GM21723 (cell line): ENCODE results near the gene HEATR1.
"Not testable (repeated sequence)": the region's sequence is repeated elsewhere in the genome, so short reads cannot be mapped to it uniquely, and the experiment has no call there.

Experiments used
- ATAC-seq: cut with Tn5 transposase; IDR thresholded peaks from one replicate; pipeline ENCODE4 v1.9.1; 2021; ENCODE audit warnings: mild to moderate bottlenecking, moderate library complexity; ENCODE audit not compliant: unreplicated experiment

HEATR1 gene

GRCh38 chr1:236602171-236602570, 2.1 kb downstream of the HEATR1 start:
- no peak for ATAC-seq

- no peak for ATAC-seq
These were observed 13.7 kb downstream of the HEATR1 start for GRCh38 chr1:236590553-236591150.

- ATAC-seq, result no peak
These were observed 14.8 kb downstream of the HEATR1 start for GRCh38 chr1:236589531-236589930.

- ATAC-seq, result no peak
These were observed 22.8 kb downstream of the HEATR1 start for GRCh38 chr1:236581528-236581927.

GRCh38 chr1:236580404-236580803, 23.9 kb downstream of the HEATR1 start:
- not testable (repeated sequence) for ATAC-seq

- ATAC-seq, result no peak
These were observed 25.7 kb downstream of the HEATR1 start for GRCh38 chr1:236578661-236579060.

GRCh38 chr1:236577041-236577440, 27.3 kb downstream of the HEATR1 start:
- not testable (repeated sequence) for ATAC-seq

GRCh38 chr1:236576004-236576403, 28.3 kb downstream of the HEATR1 start:
- no peak for ATAC-seq

- no peak for ATAC-seq
These were observed 28.8 kb downstream of the HEATR1 start for GRCh38 chr1:236575523-236575922.

- no peak for ATAC-seq
These were observed 35.9 kb downstream of the HEATR1 start for GRCh38 chr1:236568285-236568894.

GRCh38 chr1:236565530-236565929, 38.8 kb downstream of the HEATR1 start:
- ATAC-seq, result no peak

- no peak for ATAC-seq
These were observed 42.3 kb downstream of the HEATR1 start for GRCh38 chr1:236561976-236562375.

- ATAC-seq, result no peak
These were observed 44.0 kb downstream of the HEATR1 start for GRCh38 chr1:236560213-236560771.

- no peak for ATAC-seq
These were observed 45.5 kb downstream of the HEATR1 start for GRCh38 chr1:236558846-236559245.

- no peak for ATAC-seq
These were observed 46.2 kb downstream of the HEATR1 start for GRCh38 chr1:236558081-236558480.

- no peak for ATAC-seq
These were observed 47.7 kb downstream of the HEATR1 start for GRCh38 chr1:236556606-236557005.

GRCh38 chr1:236553370-236553769, 50.9 kb downstream of the HEATR1 start:
- no peak for ATAC-seq

GRCh38 chr1:236552901-236553300, 51.4 kb downstream of the HEATR1 start:
- no peak for ATAC-seq

- ATAC-seq, result no peak
These were observed 52.2 kb downstream of the HEATR1 start for GRCh38 chr1:236552096-236552495.

- ATAC-seq, result no peak
These were observed 53.1 kb downstream of the HEATR1 start for GRCh38 chr1:236550961-236551851.

- no peak for ATAC-seq
These were observed 55.9 kb downstream of the HEATR1 start for GRCh38 chr1:236548452-236548851.
